ENCODE measurements around the gene HHIP.

DNA sequence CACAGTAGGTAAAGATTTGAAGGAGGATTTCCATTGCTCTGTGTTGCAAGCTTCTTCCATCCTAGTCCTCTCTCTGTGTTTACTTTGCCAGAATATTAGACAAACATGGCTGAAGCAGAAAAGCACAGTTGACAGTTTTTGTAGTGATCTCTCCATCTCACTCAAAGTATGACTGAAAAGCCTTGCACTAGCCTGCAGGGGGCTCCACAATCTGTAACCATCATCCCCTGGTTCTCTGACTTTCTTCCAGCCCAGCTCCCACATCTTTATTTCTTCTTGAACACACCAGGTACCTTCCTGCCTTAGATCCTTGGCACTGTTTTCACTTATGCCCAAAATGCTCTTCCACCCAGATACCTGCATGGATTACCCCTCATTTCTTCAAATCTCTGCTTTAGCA lies 34.1 kb upstream of the HHIP start:
- TF ChIP-seq, protein P1, sequence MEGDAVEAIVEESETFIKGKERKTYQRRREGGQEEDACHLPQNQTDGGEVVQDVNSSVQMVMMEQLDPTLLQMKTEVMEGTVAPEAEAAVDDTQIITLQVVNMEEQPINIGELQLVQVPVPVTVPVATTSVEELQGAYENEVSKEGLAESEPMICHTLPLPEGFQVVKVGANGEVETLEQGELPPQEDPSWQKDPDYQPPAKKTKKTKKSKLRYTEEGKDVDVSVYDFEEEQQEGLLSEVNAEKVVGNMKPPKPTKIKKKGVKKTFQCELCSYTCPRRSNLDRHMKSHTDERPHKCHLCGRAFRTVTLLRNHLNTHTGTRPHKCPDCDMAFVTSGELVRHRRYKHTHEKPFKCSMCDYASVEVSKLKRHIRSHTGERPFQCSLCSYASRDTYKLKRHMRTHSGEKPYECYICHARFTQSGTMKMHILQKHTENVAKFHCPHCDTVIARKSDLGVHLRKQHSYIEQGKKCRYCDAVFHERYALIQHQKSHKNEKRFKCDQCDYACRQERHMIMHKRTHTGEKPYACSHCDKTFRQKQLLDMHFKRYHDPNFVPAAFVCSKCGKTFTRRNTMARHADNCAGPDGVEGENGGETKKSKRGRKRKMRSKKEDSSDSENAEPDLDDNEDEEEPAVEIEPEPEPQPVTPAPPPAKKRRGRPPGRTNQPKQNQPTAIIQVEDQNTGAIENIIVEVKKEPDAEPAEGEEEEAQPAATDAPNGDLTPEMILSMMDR (conservative IDR thresholded peaks at IDR 0.05) = peak; percentile 34
- no peak for TF ChIP-seq ZFX (IDR thresholded peaks at IDR 0.05)
